K562 (cell line): Measurements from ENCODE around the gene ALKBH7. TPM values are rescaled to one million over a fixed set of nuclear protein-coding genes. Genes with fewer than 3 reads are reported as not detected.
A peak's percentile ranks its signal among the peaks of the same experiment; 100 is the strongest.

Source experiments
- BCLAF1 ChIP-seq, 2 experiments: fragments of 450-650 bp in 1 of 2; IDR thresholded peaks; 2 replicates each; pipeline ENCODE4 v1.6.1; 2011 to 2017; ENCODE audit warnings: low read depth in 2 of 2, antibody characterized with exemption in 1 of 2, borderline replicate concordance in 1 of 2, low read length in 1 of 2, mild to moderate bottlenecking in 1 of 2, mixed read lengths in 1 of 2; ENCODE audit not compliant: control insufficient read depth in 1 of 2
- BMI1 ChIP-seq: fragments of 150-350 bp; IDR thresholded peaks from 2 replicates; pipeline ENCODE4 v1.6.1; 2014; ENCODE audit warnings: low read length
- DACH1 ChIP-seq: fragments of 450-650 bp; IDR thresholded peaks from 2 replicates; pipeline ENCODE4 v1.6.1; 2018; ENCODE audit not compliant: partially characterized antibody
- EGR1 ChIP-seq: fragments of 450-650 bp; conservative IDR thresholded peaks from 2 replicates; pipeline ENCODE4 v1.6.1; 2017; ENCODE audit warnings: mild to moderate bottlenecking
- KDM5B ChIP-seq: fragments of 200-600 bp; sonication (generic); IDR thresholded peaks from 2 replicates; pipeline ENCODE4 v1.6.1; 2012; ENCODE audit warnings: low read depth, mild to moderate bottlenecking, moderate library complexity, low read length, control low read depth, inconsistent platforms; ENCODE audit not compliant: insufficient replicate concordance
- MAZ ChIP-seq, 2 experiments: fragments of 450-650 bp in 1 of 2; sonication (generic) in 1 of 2; formaldehyde crosslinking; IDR thresholded peaks in 1 of 2; conservative IDR thresholded peaks in 1 of 2; 2 replicates each; pipeline versions ENCODE4 v1.4.0 to v1.5.0; 2020; ENCODE audit warnings: mild to moderate bottlenecking in 1 of 2, missing genetic modification reagents in 1 of 2
- OTX1 ChIP-seq: fragments of 450-650 bp; formaldehyde crosslinking; IDR thresholded peaks from 2 replicates; pipeline ENCODE4 v1.4.0; 2022; ENCODE audit warnings: mild to moderate bottlenecking
- RBBP5 ChIP-seq: fragments of 200-600 bp; sonication (generic); IDR thresholded peaks from 2 replicates; pipeline ENCODE4 v1.6.1; 2012; ENCODE audit warnings: borderline replicate concordance, mild to moderate bottlenecking, low read length, control low read depth, inconsistent platforms; ENCODE audit not compliant: insufficient read depth, poor library complexity, severe bottlenecking
- RBFOX2 ChIP-seq: fragments of 200-400 bp; formaldehyde crosslinking; IDR thresholded peaks from 2 replicates; pipeline ENCODE4 v1.6.1; 2017; ENCODE audit warnings: low read depth, mild to moderate bottlenecking, low read length, moderate library complexity
- ZBTB17 ChIP-seq: fragments of 450-650 bp; formaldehyde crosslinking; IDR thresholded peaks from 2 replicates; pipeline ENCODE4 v1.4.0; 2020; ENCODE audit warnings: mild to moderate bottlenecking
- ZNF282 ChIP-seq: sonication (generic); formaldehyde crosslinking; IDR thresholded peaks from 2 replicates; pipeline ENCODE4 v1.8.1; 2023; ENCODE audit warnings: missing genetic modification reagents
- polyA plus RNA-seq, 8 experiments: library from polyadenylated mRNA; depleted of rRNA in 4 of 8; stranded (reverse) in 5 of 8; unstranded in 3 of 8; fragments of >200 nt; fragmentation: Nextera tagmentation in 2 of 8; fragmentation: Illumina TruSeq in 1 of 8; extraction: Ambion mirVana in 2 of 8; extraction: Trizol in 1 of 8; gene quantifications; 2 replicates each; pipeline versions ENCODE4 v1.2.1 to v1.2.3, GENCODE V29; 2011 to 2014; ENCODE audit warnings: inconsistent platforms in 1 of 8, missing spikeins in 1 of 8
- total RNA-seq, 7 experiments: library from RNA; depleted of rRNA in 6 of 7; stranded (reverse); fragments of >200 nt in 6 of 7; fragmentation: Illumina TruSeq in 2 of 7; extraction: Trizol in 2 of 7; gene quantifications; 2 replicates each; pipeline versions ENCODE4 v1.2.1 to v1.2.3, GENCODE V29; 2011 to 2021; ENCODE audit warnings: low replicate concordance in 1 of 7
- TF ChIP-seq, protein P1 (sequence below): sonication (generic); formaldehyde crosslinking; IDR thresholded peaks from 2 replicates; pipeline ENCODE4 v1.9.0; 2022; ENCODE audit warnings: mild to moderate bottlenecking, missing genetic modification reagents
- TF ChIP-seq, protein P2 (sequence below): fragments of 450-650 bp; formaldehyde crosslinking; IDR thresholded peaks from 2 replicates; pipeline ENCODE4 v1.4.0; 2020; ENCODE audit warnings: mild to moderate bottlenecking, moderate library complexity
- TF ChIP-seq, protein P3 (sequence below), 3 experiments: IDR thresholded peaks in 2 of 3; conservative IDR thresholded peaks in 1 of 3; 2 replicates each; pipeline ENCODE4 v1.5.1; 2011 to 2012; ENCODE audit warnings: low read length in 3 of 3, mild to moderate bottlenecking in 3 of 3, control low read depth in 2 of 3, improper control_type of control experiment in 1 of 3, inconsistent platforms in 1 of 3, low read depth in 1 of 3, mixed read lengths in 1 of 3, moderate library complexity in 1 of 3; ENCODE audit not compliant: insufficient read depth in 2 of 3

The ALKBH7 gene
- total and polyA plus RNA-seq, 9 of the 15 experiments (the other 6 are each of a cell fraction or from before 2014, with no cell fraction given), result 0.69 to 94.8 (median 17.6) TPM

GRCh38 chr19:6423499-6424194 is 51.1 kb downstream of the ALKBH7 start (continued):
- no peak for TF ChIP-seq BCLAF1 (IDR thresholded peaks at IDR 0.05; ENCODE audit: borderline replicate concordance in 1 of 2, control insufficient read depth in 1 of 2, low read depth in 2 of 2, low read length in 1 of 2)
- peak; percentile 18 for TF ChIP-seq EGR1
- peak; percentile 23 for TF ChIP-seq KDM5B
- no peak for TF ChIP-seq DACH1
- peak; percentile 91; the same call in 1 of the 2 replicates for TF ChIP-seq ZNF282 (CRISPR knock-in tag)
- no peak for TF ChIP-seq RBBP5
- no peak for TF ChIP-seq BMI1
- TF ChIP-seq ZBTB17 (CRISPR knock-in tag), result peak; percentile 40; the same call in 1 of the 2 replicates
- TF ChIP-seq, protein P1, sequence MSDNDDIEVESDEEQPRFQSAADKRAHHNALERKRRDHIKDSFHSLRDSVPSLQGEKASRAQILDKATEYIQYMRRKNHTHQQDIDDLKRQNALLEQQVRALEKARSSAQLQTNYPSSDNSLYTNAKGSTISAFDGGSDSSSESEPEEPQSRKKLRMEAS (CRISPR knock-in tag), result peak; percentile 38; the same call in 1 of the 2 replicates
- TF ChIP-seq OTX1, result 0 out of 2 replicates have a peak, but pooled peaks have one; percentile 52
- TF ChIP-seq MAZ (CRISPR knock-in tag; conservative IDR thresholded peaks at IDR 0.05 in 1 of 2, IDR thresholded peaks at IDR 0.05 in 1 of 2), result peak in 1 of 2 experiments; percentile 8; a peak in 1 of 4 replicates
- TF ChIP-seq RBFOX2, result peak; percentile 66
- TF ChIP-seq, protein P2, sequence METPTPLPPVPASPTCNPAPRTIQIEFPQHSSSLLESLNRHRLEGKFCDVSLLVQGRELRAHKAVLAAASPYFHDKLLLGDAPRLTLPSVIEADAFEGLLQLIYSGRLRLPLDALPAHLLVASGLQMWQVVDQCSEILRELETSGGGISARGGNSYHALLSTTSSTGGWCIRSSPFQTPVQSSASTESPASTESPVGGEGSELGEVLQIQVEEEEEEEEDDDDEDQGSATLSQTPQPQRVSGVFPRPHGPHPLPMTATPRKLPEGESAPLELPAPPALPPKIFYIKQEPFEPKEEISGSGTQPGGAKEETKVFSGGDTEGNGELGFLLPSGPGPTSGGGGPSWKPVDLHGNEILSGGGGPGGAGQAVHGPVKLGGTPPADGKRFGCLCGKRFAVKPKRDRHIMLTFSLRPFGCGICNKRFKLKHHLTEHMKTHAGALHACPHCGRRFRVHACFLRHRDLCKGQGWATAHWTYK (CRISPR knock-in tag), result 0 out of 2 replicates have a peak, but pooled peaks have one; percentile 42
- TF ChIP-seq, protein P3, sequence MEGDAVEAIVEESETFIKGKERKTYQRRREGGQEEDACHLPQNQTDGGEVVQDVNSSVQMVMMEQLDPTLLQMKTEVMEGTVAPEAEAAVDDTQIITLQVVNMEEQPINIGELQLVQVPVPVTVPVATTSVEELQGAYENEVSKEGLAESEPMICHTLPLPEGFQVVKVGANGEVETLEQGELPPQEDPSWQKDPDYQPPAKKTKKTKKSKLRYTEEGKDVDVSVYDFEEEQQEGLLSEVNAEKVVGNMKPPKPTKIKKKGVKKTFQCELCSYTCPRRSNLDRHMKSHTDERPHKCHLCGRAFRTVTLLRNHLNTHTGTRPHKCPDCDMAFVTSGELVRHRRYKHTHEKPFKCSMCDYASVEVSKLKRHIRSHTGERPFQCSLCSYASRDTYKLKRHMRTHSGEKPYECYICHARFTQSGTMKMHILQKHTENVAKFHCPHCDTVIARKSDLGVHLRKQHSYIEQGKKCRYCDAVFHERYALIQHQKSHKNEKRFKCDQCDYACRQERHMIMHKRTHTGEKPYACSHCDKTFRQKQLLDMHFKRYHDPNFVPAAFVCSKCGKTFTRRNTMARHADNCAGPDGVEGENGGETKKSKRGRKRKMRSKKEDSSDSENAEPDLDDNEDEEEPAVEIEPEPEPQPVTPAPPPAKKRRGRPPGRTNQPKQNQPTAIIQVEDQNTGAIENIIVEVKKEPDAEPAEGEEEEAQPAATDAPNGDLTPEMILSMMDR (IDR thresholded peaks at IDR 0.05 in 2 of 3, conservative IDR thresholded peaks at IDR 0.05 in 1 of 3; ENCODE audit: insufficient read depth in 2 of 3, low read depth in 1 of 3, low read length in 3 of 3), result no peak
